Measurements from ENCODE around the gene PRKN. TPM values are rescaled to one million over a fixed set of nuclear protein-coding genes. Genes with fewer than 3 reads are reported as not detected.

PRKN gene
- total RNA-seq, 1 donor from 2014 or later, result 1.3 TPM

GRCh38 chr6:162063666-162064065 is 663.9 kb downstream of the PRKN start:
- TF ChIP-seq EZH2 (IDR thresholded peaks at IDR 0.05; ENCODE audit: insufficient read depth, low read length) (no peak), CTCF (IDR thresholded peaks at IDR 0.05; ENCODE audit: insufficient read depth, low read depth, low read length) (no peak)
- Mint-ChIP-seq H3K27me3 (ENCODE audit: low read depth, unreplicated experiment) (no peaks in the 10 kb centered on the region), H3K4me3 (ENCODE audit: unreplicated experiment) (no peak overlapping the region), H3K27ac (ENCODE audit: unreplicated experiment) (no peak overlapping the region), H3K9me3 (ENCODE audit: unreplicated experiment) (no peaks in the 10 kb centered on the region), H3K36me3 (ENCODE audit: low read depth, unreplicated experiment) (no peaks in the 10 kb centered on the region), H3K4me1 (ENCODE audit: low read depth, unreplicated experiment) (peaks cover 3% of the 10 kb centered on the region)
- FAIRE-seq (no peak), DNase-seq (ENCODE audit: low read depth) (peak; percentile 15)
- no peaks in the 10 kb centered on the region for H3K36me3 ChIP-seq (ENCODE audit: insufficient read depth, low read length)
- H3K4me1 ChIP-seq (ENCODE audit: insufficient read depth, low read length), result no peaks in the 10 kb centered on the region
- H3K27me3 ChIP-seq (ENCODE audit: insufficient read depth, low read length), result no peaks in the 10 kb centered on the region
- H3K9ac ChIP-seq (ENCODE audit: low read length), result no peak overlapping the region
- H3K27ac ChIP-seq (ENCODE audit: low read depth, low read length), result no peak overlapping the region
- H3K9me3 ChIP-seq (ENCODE audit: insufficient read depth, low read depth, low read length), result no peaks in the 10 kb centered on the region
- no peak overlapping the region for H2AFZ ChIP-seq (ENCODE audit: low read depth, low read length)
- no peak overlapping the region for H3K4me3 ChIP-seq (ENCODE audit: insufficient read depth, low read depth, low read length)
- H3K4me2 ChIP-seq (ENCODE audit: low read length), result no peak overlapping the region
- no peaks in the 10 kb centered on the region for H4K20me1 ChIP-seq (ENCODE audit: insufficient read depth, low read length)
- no peaks in the 10 kb centered on the region for H3K79me2 ChIP-seq (ENCODE audit: insufficient read depth, low read length)

GRCh38 chr6:162058281-162058875 is 669.2 kb downstream of the PRKN start:
- Mint-ChIP-seq H3K36me3 (ENCODE audit: low read depth, unreplicated experiment) (no peaks in the 10 kb centered on the region), H3K4me1 (ENCODE audit: low read depth, unreplicated experiment) (peaks cover 20% of the 10 kb centered on the region), H3K27ac (ENCODE audit: unreplicated experiment) (peak overlapping the region; percentile 83), H3K27me3 (ENCODE audit: low read depth, unreplicated experiment) (no peaks in the 10 kb centered on the region), H3K9me3 (ENCODE audit: unreplicated experiment) (no peaks in the 10 kb centered on the region), H3K4me3 (ENCODE audit: unreplicated experiment) (no peak overlapping the region)
- Histone ChIP-seq H3K4me2 (ENCODE audit: low read length) (no peak overlapping the region), H2AFZ (ENCODE audit: low read depth, low read length) (no peak overlapping the region), H3K36me3 (ENCODE audit: insufficient read depth, low read length) (no peaks in the 10 kb centered on the region), H3K79me2 (ENCODE audit: insufficient read depth, low read length) (no peaks in the 10 kb centered on the region), H3K9ac (ENCODE audit: low read length) (no peak overlapping the region), H3K4me3 (ENCODE audit: insufficient read depth, low read depth, low read length) (no peak overlapping the region), H3K4me1 (ENCODE audit: insufficient read depth, low read length) (peaks cover 13% of the 10 kb centered on the region), H3K27ac (ENCODE audit: low read depth, low read length) (peak overlapping the region; percentile 4), H4K20me1 (ENCODE audit: insufficient read depth, low read length) (no peaks in the 10 kb centered on the region), H3K27me3 (ENCODE audit: insufficient read depth, low read length) (no peaks in the 10 kb centered on the region), H3K9me3 (ENCODE audit: insufficient read depth, low read depth, low read length) (no peaks in the 10 kb centered on the region)
- TF ChIP-seq EZH2 (IDR thresholded peaks at IDR 0.05; ENCODE audit: insufficient read depth, low read length) (no peak), CTCF (IDR thresholded peaks at IDR 0.05; ENCODE audit: insufficient read depth, low read depth, low read length) (no peak)
- DNase-seq (ENCODE audit: low read depth) (peak; percentile 65), FAIRE-seq (no peak)

- Mint-ChIP-seq H3K36me3 (ENCODE audit: low read depth, unreplicated experiment) (no peaks in the 10 kb centered on the region), H3K9me3 (ENCODE audit: unreplicated experiment) (no peaks in the 10 kb centered on the region), H3K27ac (ENCODE audit: unreplicated experiment) (peak overlapping the region; percentile 34), H3K27me3 (ENCODE audit: low read depth, unreplicated experiment) (no peaks in the 10 kb centered on the region), H3K4me3 (ENCODE audit: unreplicated experiment) (no peak overlapping the region), H3K4me1 (ENCODE audit: low read depth, unreplicated experiment) (peaks cover 20% of the 10 kb centered on the region)
- FAIRE-seq (no peak), DNase-seq (ENCODE audit: low read depth) (peak; percentile 64)
- Histone ChIP-seq H3K4me2 (ENCODE audit: low read length) (peak overlapping the region; percentile 57), H3K36me3 (ENCODE audit: insufficient read depth, low read length) (no peaks in the 10 kb centered on the region), H3K27me3 (ENCODE audit: insufficient read depth, low read length) (no peaks in the 10 kb centered on the region), H3K4me3 (ENCODE audit: insufficient read depth, low read depth, low read length) (peak overlapping the region; percentile 8), H3K9me3 (ENCODE audit: insufficient read depth, low read depth, low read length) (no peaks in the 10 kb centered on the region), H4K20me1 (ENCODE audit: insufficient read depth, low read length) (no peaks in the 10 kb centered on the region), H3K79me2 (ENCODE audit: insufficient read depth, low read length) (no peaks in the 10 kb centered on the region), H3K4me1 (ENCODE audit: insufficient read depth, low read length) (peaks cover 13% of the 10 kb centered on the region), H3K27ac (ENCODE audit: low read depth, low read length) (no peak overlapping the region), H2AFZ (ENCODE audit: low read depth, low read length) (peak overlapping the region; percentile 12), H3K9ac (ENCODE audit: low read length) (no peak overlapping the region)
- no peak for TF ChIP-seq EZH2 (IDR thresholded peaks at IDR 0.05; ENCODE audit: insufficient read depth, low read length)
- TF ChIP-seq CTCF (IDR thresholded peaks at IDR 0.05; ENCODE audit: insufficient read depth, low read depth, low read length), result no peak
Measured at GRCh38 chr6:162056745-162057144, 670.8 kb downstream of the PRKN start.
